MM.1S (cell line): ENCODE measurements around the gene PCTP.

Source experiments
- EZH2 ChIP-seq: fragments of 300-600 bp; sonication (generic); optimal IDR thresholded peaks from 2 replicates; pipeline ENCODE3; 2017; ENCODE audit warnings: low read depth, mild to moderate bottlenecking, antibody characterized with exemption, low read length, mixed read lengths
- TF ChIP-seq, protein P1 (sequence below): fragments of 300-600 bp; sonication (generic); IDR thresholded peaks from 2 replicates; pipeline ENCODE4 v1.5.1; 2016; ENCODE audit warnings: antibody characterized with exemption, low read length, mixed read lengths

DNA sequence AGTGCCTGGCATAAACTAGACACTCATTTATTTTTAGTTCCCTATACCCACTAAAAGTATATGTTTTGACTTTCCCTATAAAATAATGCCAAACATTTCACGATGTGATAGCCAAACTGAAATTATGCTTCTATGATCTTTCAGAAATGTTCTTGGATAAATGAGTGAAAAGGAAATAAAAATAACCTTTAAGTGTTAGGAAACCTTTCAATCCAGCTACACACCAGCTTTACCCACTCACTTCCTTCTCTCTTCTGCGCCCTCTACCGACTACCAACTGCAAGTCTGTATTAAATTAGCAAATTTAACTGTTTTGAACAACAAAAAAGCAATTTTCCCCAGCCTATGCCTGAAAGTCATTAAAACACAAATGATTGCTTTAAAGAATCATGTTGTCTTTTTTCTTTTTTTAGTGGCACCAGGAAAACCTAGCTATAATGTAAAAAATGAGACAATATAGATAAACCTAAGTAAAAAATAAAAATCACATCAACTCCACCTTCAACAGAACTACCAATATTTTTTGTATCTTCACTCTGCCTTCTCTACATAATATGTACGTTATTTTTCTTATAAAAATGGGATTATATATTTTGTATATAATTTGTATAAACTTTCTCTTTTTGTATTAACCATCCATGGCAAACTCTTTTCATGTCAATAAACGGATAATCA, 15.0 kb upstream of the PCTP start:
- TF ChIP-seq, protein P1, sequence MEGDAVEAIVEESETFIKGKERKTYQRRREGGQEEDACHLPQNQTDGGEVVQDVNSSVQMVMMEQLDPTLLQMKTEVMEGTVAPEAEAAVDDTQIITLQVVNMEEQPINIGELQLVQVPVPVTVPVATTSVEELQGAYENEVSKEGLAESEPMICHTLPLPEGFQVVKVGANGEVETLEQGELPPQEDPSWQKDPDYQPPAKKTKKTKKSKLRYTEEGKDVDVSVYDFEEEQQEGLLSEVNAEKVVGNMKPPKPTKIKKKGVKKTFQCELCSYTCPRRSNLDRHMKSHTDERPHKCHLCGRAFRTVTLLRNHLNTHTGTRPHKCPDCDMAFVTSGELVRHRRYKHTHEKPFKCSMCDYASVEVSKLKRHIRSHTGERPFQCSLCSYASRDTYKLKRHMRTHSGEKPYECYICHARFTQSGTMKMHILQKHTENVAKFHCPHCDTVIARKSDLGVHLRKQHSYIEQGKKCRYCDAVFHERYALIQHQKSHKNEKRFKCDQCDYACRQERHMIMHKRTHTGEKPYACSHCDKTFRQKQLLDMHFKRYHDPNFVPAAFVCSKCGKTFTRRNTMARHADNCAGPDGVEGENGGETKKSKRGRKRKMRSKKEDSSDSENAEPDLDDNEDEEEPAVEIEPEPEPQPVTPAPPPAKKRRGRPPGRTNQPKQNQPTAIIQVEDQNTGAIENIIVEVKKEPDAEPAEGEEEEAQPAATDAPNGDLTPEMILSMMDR = peak; percentile 77
- no peak for TF ChIP-seq EZH2
